Islet precursor cell (in vitro differentiated cells): Measurements from ENCODE around the gene TRIM24.

Experiments
- DNase-seq: peaks from one replicate; pipeline ENCODE4 v3.0.0-alpha.2; 2018

TRIM24 gene

DNA sequence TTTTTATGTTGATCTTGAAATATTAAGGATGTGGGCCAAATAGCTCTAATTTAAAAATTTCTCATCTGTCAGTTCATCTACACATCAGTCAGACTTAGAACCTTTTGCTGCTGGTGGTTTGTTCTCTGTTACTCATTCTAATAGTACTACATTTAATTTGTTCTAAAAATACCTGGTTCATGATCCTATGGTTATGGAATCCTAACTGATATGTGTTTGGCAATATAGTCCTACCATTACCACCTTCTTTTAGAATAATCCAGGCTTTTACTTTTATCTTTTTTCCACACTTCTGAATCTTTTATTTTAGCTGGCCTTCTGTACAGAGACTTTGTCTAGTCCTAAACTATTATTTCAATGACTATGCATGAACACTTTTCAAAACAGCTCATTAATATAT, 124.2 kb downstream of the TRIM24 start:
- no peak for DNase-seq

DNA sequence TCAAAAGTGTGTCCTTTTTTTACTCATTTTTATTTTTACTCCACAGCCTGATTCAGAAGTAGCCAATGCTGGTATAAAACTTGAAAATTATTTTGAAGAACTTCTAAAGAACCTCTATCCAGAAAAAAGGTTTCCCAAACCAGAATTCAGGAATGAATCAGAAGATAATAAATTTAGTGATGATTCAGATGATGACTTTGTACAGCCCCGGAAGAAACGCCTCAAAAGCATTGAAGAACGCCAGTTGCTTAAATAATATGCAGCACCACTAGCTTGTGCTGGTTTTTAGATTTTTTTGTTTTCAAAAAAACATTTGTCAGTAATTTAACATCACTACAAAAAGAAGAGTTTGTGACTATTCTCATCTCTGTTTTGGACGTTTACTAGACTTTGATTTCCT, 124.6 kb downstream of the TRIM24 start:
- no peak for DNase-seq

GRCh38 chr7:138585283-138585993, 125.4 kb downstream of the TRIM24 start:
- DNase-seq = no peak

DNA sequence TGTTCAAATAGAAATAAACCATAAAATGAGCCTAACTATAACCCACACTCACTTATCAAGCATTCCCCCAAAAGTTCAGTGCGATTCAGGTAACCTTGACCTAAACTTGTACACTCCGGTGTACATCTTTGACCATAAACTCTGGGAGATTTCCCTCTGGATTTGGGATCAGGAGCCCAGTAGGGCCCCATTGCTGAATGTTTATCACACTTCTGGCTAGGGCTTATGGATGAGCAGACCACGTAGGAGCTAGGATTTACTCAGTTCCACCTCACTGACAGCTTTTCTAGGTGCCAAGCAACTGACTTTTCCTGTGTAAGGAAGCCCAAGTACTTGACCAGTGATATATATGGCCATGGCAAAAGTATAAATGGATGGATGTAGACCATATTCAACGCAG, 127.4 kb downstream of the TRIM24 start:
- no peak for DNase-seq

GRCh38 chr7:138588986-138589385, 128.9 kb downstream of the TRIM24 start:
- no peak for DNase-seq

DNA sequence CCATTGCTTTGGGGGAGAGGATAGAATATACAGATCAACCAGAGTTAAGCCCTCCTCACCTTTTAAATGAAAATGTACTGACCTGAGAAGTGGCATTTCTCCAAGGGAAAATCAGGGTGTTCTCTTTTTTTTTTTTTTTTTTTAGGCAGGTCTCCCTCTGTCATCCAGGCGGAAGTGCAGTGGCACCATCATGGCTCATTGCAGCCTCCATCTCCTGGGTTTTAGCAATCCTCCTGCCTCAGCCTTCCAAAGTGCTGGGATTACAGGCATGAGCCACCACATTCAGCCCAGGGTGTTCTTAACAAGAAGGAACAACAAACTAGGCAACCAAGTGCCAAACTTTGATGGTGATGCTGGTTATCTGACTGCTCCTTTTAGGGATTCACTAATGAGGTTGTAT, 130.1 kb downstream of the TRIM24 start:
- no peak for DNase-seq

GRCh38 chr7:138595454-138595853, 135.4 kb downstream of the TRIM24 start:
- DNase-seq = no peak

- no peak for DNase-seq
These were observed 142.4 kb downstream of the TRIM24 start for GRCh38 chr7:138602451-138602850.

DNA sequence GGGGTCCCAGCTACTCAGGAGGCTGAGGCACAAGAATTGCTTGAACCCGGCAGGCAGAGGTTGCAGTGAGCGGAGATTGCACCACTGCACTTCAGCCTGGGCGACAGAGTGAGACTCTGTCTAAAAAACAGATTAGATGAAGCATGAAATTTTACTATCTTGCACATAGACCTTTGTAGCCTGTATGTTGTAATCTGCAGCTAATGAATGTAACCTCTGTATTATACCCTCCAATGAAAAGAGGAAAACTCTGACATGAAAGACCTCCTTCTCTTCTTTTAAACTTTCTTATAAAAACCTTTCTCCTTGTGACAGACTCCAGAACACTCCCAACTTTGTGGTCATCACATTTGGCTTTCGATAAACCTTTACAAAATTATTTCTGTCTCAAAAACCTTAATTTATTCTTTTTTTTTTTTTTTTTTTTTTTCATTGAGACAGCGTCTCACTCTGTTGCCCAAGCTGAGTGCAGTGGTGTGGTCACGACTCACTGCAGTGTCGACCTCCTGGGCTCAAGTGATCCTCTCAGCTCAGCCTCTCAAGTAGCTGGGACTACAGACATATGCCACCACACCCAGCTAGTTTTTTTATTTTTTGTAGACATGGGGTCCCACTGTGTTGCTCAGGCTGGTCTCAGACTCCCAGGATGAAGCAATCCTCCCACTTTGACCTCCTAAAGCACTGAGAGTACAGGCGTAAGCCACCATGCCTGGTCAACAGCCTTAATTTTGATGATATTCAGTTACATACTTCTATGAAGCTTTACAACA, 143.7 kb downstream of the TRIM24 start:
- DNase-seq = no peak

GRCh38 chr7:138606236-138606635, 146.2 kb downstream of the TRIM24 start:
- no peak for DNase-seq

GRCh38 chr7:138607216-138608126, 147.4 kb downstream of the TRIM24 start:
- no peak for DNase-seq

DNA sequence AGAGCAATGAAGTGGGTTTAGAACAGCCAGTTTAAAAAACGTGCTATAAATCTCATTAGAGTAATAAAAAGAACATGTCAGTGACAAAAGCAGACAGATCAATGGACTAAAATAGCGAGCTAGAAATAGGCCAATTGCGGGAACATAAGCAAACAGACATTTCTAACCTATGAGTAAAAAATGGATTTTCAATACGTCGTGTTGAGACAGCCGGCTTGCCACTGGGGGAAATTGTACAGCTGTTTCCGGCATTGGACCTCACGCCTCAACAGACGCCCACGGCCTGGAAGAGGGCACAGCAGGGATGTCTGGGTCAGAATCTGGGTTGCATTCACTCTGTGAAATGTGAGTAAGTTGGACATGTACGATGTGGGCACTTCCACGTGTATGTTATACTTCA, 148.2 kb downstream of the TRIM24 start:
- no peak for DNase-seq

GRCh38 chr7:138610671-138611170, 150.7 kb downstream of the TRIM24 start:
- no peak for DNase-seq

GRCh38 chr7:138613630-138614029, 153.6 kb downstream of the TRIM24 start:
- DNase-seq = no peak

GRCh38 chr7:138616085-138616484, 156.0 kb downstream of the TRIM24 start:
- no peak for DNase-seq

DNA sequence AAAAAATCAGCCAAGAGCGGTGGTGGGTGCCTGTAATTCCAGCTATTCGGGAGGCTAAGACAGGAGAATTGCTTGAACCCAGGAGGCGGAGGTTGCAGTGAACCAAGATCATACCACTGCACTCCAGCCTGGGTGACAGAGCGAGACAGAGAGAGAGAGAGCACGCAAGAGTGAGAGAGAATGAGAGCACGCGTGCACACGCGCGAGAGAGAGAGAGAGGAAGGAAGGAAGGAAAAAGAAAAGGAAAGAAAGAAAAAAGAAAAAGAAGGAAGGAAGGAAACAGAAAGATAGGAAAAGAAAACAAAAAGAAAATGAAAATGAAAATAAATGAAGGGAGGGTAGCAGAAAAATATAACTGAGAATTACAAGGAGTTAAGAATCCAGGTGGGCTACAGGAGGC, 158.4 kb downstream of the TRIM24 start:
- DNase-seq = no peak

DNA sequence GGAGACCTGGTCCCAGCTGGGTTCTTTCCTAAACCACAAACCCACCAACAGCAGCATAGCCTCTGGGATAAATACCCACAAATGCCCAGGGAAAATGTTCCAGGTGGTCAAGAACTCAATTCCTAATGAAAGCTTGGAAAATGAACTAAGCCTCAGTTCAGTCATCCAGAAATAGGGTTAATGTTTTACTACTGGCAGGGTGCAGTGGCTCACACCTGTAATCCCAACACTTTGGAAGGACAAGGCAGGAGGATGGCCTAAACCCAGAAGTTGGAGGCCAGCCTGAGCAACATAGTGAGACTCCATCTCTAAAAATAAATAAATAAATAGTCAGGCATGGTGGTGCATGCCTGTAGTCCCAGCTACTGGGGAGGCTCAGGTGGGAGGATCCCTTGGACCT, 158.9 kb downstream of the TRIM24 start:
- DNase-seq = no peak

DNA sequence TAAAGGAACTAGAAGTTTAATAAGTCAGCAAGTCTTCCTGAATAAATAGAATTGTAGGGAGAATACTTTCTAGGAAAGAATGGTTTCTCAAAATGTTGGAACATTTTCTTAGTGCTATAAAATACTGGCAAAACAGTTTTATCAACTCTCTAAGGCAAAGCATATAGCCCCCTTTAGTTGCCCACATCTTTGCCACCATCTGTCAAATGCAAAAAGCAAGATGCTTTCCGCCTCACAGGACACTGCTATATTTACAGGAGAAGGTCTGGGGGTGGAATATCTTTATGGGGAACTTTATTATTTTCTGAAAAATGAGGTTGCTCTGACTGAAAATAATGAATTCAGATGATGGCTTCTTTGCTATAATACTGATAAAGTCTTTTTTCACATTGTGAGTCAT, 162.8 kb downstream of the TRIM24 start:
- DNase-seq = no peak

DNA sequence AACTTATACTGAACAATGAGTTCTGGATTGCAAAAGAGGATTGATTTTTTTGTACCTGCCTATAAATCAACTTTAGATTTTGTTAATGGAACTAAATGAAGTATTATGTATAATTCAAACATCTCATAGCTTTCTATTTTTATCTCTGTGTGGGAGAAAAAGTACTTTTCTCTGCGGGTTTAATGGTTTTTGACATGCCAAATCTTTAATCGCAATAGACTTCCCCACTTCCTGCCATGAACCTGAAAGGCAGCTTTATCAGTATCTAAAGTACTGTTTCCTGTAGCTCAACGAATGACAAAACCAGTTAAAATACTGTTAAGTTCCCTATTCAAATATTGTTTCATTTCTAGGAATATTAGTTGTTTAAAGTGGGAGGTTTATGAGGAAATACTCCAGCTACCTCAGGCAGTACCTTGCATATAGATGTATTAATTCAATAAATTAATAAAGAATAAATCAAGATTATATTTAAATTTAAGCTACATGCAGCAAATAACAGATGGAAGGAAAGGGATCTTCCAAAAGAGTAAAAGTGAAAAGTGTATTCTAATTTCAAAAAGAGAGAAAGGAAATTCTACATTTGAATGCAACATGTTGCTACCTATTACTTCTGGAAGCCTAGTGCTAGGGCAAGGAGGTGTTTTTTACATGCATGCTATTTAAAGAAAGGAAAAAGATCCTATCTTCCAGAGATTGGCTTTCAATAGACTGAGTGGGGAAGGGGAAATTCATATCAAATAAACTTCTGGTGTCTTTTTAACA, 165.2 kb downstream of the TRIM24 start:
- DNase-seq = no peak

DNA sequence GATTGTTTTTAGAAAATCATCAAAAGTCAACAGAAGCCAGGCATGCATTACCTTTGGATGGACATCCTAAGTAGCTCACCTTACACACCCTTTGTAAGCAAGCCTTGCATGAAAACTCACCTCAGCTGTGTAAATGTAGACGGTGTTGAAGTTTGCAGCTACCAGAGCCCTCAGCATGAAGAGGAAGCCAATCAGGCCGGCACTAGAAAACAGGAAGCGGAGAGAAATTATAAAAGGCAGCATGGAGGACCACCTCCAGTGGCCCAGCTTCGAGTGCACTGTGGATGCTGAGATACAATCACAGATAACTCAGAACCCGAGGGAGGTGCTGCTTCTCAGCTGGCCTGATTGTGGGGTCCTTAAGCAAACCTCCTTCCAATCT, 165.8 kb downstream of the TRIM24 start:
- DNase-seq = no peak

DNA sequence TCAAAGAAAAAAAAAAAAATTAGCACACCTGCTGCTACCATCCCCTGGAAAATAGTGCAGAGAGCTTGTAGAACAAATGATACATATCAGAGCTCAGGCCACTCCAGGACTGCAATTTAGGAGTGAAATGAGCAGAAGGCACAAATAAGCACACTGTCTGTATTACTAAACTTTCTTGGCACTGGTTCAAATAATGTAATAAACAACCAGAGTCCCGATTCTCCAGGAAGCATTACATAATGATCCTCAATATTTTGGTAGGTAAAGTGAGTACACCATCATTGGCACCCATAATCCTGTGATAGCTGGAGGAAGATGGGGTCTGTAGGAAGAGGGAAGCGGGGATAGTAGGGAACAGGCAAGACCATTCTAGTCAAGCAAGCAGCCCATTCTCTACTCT, 166.8 kb downstream of the TRIM24 start:
- DNase-seq = no peak

DNA sequence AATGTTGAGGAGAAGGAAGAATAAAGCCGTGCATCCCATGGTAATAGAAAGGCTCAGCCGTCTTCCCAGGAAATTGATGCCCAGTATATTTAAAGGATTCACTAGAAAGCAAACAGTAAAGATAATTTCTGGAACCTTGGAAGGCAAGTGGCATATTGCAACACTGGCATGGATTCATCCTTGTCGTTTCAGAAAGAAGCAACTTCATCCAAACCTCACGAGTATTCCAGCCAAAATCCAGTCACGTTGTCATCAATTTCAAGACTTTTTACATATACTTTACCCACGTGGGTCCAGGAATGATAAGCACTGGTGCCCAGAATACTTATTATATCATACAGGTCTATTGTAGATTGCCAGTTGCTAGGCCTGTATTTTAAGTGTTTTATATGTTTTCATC, 167.3 kb downstream of the TRIM24 start:
- no peak for DNase-seq
